Measurements from ENCODE around the gene AMER3. TPM values are rescaled to one million over a fixed set of nuclear protein-coding genes. Genes with fewer than 3 reads are reported as not detected.

Gene AMER3
- total and polyA plus RNA-seq, 4 donors, result not detected

DNA sequence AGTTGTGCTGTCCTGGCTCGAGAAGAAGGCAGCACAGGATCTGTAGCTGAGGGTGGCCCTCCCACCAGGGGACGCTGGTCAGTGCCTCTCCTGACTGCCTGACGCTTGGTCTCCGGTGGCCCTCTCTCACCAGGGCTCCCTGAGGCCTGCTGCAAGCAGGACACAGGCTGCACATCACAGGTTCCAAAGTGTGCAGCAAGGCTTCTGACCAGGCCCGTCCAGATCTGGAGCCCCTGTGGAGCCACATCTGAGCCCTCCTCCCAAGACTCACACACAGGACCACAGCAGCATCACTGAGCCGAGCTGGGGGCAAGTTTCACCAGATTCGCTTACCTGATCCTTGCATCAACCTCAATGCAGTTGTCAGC, 12.1 kb downstream of the AMER3 start:
- no peak for DNase-seq (ENCODE audit: low spot score)
- Histone ChIP-seq H3K4me1 (ENCODE audit: control insufficient read depth in 4 of 4, insufficient read depth in 4 of 4, low read length in 3 of 4) (no peaks in the 10 kb centered on the region), H3K9me3 (ENCODE audit: control insufficient read depth in 4 of 4, low read length in 3 of 4) (no peaks in the 10 kb centered on the region), H3K36me3 (ENCODE audit: control insufficient read depth in 4 of 4, insufficient read depth in 3 of 4, low read depth in 1 of 4, low read length in 3 of 4) (no peaks in the 10 kb centered on the region), H3K9ac (ENCODE audit: low read depth in 1 of 2, low read length in 2 of 2) (no peak overlapping the region), H3K4me3 (ENCODE audit: low read depth in 1 of 3, low read length in 3 of 3) (no peak overlapping the region), H3K27me3 (ENCODE audit: control insufficient read depth in 4 of 4, insufficient read depth in 4 of 4, low read length in 3 of 4) (no peaks in the 10 kb centered on the region), H3K27ac (ENCODE audit: low read depth in 1 of 2, low read length in 2 of 2) (no peak overlapping the region)
- WGBS, result 78% methylated on average over 7 of the region's 7 CpGs
- TF ChIP-seq, protein P1, sequence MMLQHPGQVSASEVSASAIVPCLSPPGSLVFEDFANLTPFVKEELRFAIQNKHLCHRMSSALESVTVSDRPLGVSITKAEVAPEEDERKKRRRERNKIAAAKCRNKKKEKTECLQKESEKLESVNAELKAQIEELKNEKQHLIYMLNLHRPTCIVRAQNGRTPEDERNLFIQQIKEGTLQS (IDR thresholded peaks at IDR 0.05), result no peak
- no peak for TF ChIP-seq JUND (IDR thresholded peaks at IDR 0.05)
- TF ChIP-seq RXRA (IDR thresholded peaks at IDR 0.05), result no peak
- TF ChIP-seq, protein P2, sequence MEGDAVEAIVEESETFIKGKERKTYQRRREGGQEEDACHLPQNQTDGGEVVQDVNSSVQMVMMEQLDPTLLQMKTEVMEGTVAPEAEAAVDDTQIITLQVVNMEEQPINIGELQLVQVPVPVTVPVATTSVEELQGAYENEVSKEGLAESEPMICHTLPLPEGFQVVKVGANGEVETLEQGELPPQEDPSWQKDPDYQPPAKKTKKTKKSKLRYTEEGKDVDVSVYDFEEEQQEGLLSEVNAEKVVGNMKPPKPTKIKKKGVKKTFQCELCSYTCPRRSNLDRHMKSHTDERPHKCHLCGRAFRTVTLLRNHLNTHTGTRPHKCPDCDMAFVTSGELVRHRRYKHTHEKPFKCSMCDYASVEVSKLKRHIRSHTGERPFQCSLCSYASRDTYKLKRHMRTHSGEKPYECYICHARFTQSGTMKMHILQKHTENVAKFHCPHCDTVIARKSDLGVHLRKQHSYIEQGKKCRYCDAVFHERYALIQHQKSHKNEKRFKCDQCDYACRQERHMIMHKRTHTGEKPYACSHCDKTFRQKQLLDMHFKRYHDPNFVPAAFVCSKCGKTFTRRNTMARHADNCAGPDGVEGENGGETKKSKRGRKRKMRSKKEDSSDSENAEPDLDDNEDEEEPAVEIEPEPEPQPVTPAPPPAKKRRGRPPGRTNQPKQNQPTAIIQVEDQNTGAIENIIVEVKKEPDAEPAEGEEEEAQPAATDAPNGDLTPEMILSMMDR (IDR thresholded peaks at IDR 0.05; ENCODE audit: low read depth, low read length, missing input control), result no peak
- TF ChIP-seq GABPA (IDR thresholded peaks at IDR 0.05 in 1 of 2, conservative IDR thresholded peaks at IDR 0.05 in 1 of 2), result no peak
- TF ChIP-seq TAF1 (conservative IDR thresholded peaks at IDR 0.05), result no peak
- TF ChIP-seq, protein P3, sequence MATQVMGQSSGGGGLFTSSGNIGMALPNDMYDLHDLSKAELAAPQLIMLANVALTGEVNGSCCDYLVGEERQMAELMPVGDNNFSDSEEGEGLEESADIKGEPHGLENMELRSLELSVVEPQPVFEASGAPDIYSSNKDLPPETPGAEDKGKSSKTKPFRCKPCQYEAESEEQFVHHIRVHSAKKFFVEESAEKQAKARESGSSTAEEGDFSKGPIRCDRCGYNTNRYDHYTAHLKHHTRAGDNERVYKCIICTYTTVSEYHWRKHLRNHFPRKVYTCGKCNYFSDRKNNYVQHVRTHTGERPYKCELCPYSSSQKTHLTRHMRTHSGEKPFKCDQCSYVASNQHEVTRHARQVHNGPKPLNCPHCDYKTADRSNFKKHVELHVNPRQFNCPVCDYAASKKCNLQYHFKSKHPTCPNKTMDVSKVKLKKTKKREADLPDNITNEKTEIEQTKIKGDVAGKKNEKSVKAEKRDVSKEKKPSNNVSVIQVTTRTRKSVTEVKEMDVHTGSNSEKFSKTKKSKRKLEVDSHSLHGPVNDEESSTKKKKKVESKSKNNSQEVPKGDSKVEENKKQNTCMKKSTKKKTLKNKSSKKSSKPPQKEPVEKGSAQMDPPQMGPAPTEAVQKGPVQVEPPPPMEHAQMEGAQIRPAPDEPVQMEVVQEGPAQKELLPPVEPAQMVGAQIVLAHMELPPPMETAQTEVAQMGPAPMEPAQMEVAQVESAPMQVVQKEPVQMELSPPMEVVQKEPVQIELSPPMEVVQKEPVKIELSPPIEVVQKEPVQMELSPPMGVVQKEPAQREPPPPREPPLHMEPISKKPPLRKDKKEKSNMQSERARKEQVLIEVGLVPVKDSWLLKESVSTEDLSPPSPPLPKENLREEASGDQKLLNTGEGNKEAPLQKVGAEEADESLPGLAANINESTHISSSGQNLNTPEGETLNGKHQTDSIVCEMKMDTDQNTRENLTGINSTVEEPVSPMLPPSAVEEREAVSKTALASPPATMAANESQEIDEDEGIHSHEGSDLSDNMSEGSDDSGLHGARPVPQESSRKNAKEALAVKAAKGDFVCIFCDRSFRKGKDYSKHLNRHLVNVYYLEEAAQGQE (IDR thresholded peaks at IDR 0.05), result no peak
- TF ChIP-seq FOXA2 (IDR thresholded peaks at IDR 0.05), result no peak
- no peak for TF ChIP-seq YY1 (IDR thresholded peaks at IDR 0.05)
- TF ChIP-seq FOXA1 (IDR thresholded peaks at IDR 0.05), result no peak
- TF ChIP-seq, protein P4, sequence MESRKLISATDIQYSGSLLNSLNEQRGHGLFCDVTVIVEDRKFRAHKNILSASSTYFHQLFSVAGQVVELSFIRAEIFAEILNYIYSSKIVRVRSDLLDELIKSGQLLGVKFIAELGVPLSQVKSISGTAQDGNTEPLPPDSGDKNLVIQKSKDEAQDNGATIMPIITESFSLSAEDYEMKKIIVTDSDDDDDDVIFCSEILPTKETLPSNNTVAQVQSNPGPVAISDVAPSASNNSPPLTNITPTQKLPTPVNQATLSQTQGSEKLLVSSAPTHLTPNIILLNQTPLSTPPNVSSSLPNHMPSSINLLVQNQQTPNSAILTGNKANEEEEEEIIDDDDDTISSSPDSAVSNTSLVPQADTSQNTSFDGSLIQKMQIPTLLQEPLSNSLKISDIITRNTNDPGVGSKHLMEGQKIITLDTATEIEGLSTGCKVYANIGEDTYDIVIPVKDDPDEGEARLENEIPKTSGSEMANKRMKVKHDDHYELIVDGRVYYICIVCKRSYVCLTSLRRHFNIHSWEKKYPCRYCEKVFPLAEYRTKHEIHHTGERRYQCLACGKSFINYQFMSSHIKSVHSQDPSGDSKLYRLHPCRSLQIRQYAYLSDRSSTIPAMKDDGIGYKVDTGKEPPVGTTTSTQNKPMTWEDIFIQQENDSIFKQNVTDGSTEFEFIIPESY (IDR thresholded peaks at IDR 0.05), result no peak
- TF ChIP-seq RAD21 (IDR thresholded peaks at IDR 0.05), result no peak
- TF ChIP-seq EGR1 (IDR thresholded peaks at IDR 0.05; ENCODE audit: low read depth in 2 of 2), result no peak
- TF ChIP-seq HNF4A (conservative IDR thresholded peaks at IDR 0.05), result no peak

DNA sequence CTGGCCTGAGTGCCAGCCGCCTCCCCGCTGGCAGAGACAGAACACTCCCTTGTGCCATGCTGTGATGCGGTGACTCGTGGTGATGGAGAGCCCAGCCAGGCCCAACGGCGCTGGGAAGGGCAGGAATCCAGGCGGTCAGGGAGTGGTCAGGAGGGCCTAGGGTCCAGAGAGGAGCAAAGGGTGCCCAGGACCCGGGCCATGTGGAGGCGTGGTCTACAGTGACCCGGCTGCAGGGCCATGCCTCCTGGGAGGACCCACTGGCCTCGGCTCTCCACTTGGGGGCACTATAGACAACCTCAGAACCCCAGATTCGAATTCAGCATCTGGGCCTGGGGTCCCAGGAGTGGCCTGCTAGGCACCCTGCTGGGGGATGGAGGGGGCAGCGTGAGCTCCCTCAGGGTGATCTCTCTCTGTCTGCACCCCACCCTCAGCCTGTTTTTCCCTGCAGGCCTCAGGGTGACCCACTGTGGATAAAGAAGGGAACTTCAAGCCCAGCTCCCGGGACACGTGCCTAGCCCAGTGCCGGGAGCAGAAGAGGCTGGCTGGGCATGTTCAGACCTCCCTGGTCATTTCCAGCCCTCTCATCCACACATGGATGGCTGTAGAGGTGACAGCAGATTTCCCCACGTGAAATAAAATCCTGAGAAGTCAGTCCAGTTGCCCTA, 13.0 kb downstream of the AMER3 start:
- no peaks in the 10 kb centered on the region for H3K27me3 ChIP-seq (ENCODE audit: control insufficient read depth in 4 of 4, insufficient read depth in 4 of 4, low read length in 3 of 4)
- no peak overlapping the region for H3K27ac ChIP-seq (ENCODE audit: low read depth in 1 of 2, low read length in 2 of 2)
- no peak overlapping the region for H3K9ac ChIP-seq (ENCODE audit: low read depth in 1 of 2, low read length in 2 of 2)
- H3K4me1 ChIP-seq (ENCODE audit: control insufficient read depth in 4 of 4, insufficient read depth in 4 of 4, low read length in 3 of 4), result no peaks in the 10 kb centered on the region
- no peak overlapping the region for H3K4me3 ChIP-seq (ENCODE audit: low read depth in 1 of 3, low read length in 3 of 3)
- no peaks in the 10 kb centered on the region for H3K36me3 ChIP-seq (ENCODE audit: control insufficient read depth in 4 of 4, insufficient read depth in 3 of 4, low read depth in 1 of 4, low read length in 3 of 4)
- TF ChIP-seq, protein P1 (IDR thresholded peaks at IDR 0.05), result no peak
- no peak for TF ChIP-seq TAF1 (conservative IDR thresholded peaks at IDR 0.05)
- TF ChIP-seq, protein P4 (IDR thresholded peaks at IDR 0.05), result no peak
- TF ChIP-seq RXRA (IDR thresholded peaks at IDR 0.05), result no peak
- TF ChIP-seq GABPA (IDR thresholded peaks at IDR 0.05 in 1 of 2, conservative IDR thresholded peaks at IDR 0.05 in 1 of 2), result no peak
- TF ChIP-seq FOXA1 (IDR thresholded peaks at IDR 0.05), result no peak
- TF ChIP-seq, protein P3 (IDR thresholded peaks at IDR 0.05), result no peak
- TF ChIP-seq HNF4A (conservative IDR thresholded peaks at IDR 0.05), result no peak
- no peak for DNase-seq (ENCODE audit: low spot score)
- WGBS, result 85% methylated on average over 17 of the region's 17 CpGs
- peaks cover 0 to 1% (median 0%) of the 10 kb centered on the region in 4 donors for H3K9me3 ChIP-seq (ENCODE audit: control insufficient read depth in 4 of 4, low read length in 3 of 4)

Measured in liver (tissue), 9 donors.